Stimulated activated CD4-positive, alpha-beta T cell treated with anti-CD3 and anti-CD28 coated beads, Interleukin-4, amount 100 ng/mL, for 48 hours (primary cell): ENCODE data around the gene ELMOD1.
"Not testable (repeated sequence)": the region's sequence is repeated elsewhere in the genome, so short reads cannot be mapped to it uniquely, and the experiment has no call there.

ENCODE experiments used
- DNase-seq, 2 donors: peaks; one replicate each; pipeline ENCODE4 v3.0.0-alpha.2; 2020; ENCODE audit warnings: low read depth in 2 of 2

The ELMOD1 gene

DNA sequence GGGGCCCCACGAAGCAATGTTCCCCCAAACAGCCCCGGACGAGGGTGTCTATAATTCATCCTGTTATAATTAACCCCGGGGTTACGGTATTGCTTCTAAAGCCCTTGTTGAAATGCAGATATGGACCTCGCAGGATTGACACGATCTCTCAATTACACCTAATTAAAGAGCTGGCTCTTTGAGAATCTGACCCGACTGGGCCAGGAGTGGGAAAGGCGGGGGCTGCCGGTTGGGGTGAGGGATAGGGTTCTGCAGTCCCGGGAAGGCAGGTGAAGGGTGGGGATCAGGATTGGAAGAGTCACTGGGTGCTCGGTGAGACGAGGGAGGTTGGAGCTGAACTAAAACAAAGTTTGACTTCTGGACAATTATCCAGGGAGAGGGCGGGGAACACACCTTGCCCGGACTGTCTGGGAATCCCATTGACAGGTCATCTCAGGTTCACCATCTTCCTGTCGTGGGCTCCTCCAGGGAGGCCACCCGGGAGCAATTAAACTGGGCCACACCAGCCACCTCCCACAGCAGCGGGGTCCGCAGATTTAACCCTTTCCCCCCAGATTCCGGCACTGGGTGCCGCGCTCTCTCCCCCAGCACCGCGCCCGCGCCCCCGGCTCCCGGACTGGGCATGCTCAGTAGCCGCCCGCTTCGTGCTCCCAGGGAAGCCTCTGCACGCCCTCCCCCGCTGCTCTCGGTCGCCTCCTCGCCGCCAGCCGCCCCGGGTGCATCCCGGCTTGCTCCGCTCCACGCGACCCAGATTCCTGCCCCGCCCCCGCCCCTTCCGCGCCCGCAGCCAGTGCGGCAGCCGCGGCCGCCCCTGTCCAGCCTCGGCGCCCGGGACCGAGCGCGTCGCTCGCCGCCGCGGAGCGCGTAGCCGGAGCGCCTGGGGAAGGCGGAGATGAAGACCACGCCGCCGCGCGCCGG lies at the start of gene ELMOD1:
ELMOD1 (plus strand) TSS at position 688 of the 918 bp plus-strand sequence. CDS start 27,043 bp downstream, outside the sequence.
- DNase-seq, result no peak

DNA sequence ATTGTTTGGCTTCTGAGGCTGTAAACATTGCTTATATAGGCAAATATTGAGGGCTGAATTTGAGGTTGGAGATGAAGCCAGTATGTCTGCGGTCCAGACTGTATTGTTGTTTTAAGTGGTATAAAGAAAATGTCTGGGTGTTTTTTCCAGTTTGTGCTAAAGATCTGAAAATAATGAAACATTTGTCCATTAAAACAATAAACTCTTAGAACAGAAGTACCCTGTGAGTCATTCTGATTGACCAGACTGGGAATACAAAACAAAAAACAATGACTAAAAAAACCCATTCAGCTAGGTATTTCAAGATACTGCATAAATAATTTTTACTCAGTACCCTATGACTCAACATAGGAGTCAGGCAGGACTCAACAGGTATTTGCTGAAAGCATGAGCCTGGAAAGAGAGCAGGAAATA lies 45.8 kb upstream of the ELMOD1 start:
- no peak for DNase-seq

DNA sequence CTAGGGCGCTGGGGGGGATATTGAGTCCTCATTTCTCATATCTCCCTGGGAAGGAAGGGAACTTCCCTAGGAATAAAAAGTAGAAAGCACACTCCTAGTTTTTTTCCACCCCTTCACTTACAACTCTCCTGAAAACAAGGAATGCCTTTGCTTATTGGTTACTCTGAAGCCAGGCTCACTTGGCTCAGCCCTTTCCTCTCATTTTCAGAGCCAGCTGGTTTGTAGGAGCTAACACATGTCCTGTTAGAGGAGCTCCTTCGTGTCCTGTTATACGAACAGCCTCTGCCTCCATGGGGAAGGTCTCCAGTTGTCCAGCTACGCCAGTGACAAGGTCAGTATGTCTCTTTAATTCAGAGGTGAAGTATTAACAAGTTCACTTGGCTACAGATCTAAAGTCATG lies 43.0 kb upstream of the ELMOD1 start:
- DNase-seq, result no peak

DNA sequence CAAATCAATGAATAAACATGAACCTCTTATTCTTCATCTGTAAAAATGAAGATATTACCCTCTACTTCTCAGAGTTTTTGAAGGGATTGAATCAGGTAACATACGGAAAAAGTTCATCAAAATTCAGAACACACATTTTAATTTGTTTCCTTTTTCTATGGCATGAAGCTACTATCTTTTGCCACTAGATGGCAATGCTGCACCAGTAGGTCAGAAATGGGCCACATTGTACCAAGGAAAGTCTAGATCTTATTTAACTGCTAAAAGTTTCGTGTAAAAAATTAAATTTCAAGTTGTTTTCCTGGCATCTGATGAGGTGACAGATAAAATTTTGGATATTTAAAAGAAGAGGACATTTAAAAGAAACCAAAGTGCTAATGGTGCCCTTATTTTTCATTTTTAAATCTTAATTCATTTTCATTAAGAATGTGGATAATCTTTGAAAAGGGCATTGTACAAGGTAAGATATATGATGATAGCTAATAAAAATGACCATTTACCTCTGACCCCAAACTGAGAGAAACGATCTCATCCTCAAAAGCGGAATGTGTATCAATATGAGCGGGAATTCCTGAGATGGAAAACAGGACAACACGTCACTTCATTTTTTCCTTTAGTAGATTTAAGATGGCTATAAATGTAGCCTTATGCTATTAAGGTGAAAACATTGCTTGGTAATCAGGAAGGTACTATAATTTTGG lies 41.5 kb upstream of the ELMOD1 start:
- DNase-seq, result no peak

DNA sequence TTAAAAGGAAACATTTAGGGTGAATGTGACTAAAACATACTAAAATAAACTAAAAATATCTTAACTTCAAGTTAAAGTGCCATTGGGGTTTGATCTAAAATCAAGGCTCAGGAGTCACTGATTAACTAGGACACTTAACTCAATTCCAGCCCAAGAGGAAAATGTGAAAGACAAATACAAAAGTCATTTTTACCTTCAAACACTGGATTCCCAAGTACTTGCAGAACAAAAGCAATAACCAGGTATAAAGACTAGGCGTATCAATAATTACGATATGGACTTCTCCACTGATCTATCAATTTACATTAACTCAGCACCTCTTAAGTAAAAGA lies 41.0 kb upstream of the ELMOD1 start:
- DNase-seq, result no peak

DNA sequence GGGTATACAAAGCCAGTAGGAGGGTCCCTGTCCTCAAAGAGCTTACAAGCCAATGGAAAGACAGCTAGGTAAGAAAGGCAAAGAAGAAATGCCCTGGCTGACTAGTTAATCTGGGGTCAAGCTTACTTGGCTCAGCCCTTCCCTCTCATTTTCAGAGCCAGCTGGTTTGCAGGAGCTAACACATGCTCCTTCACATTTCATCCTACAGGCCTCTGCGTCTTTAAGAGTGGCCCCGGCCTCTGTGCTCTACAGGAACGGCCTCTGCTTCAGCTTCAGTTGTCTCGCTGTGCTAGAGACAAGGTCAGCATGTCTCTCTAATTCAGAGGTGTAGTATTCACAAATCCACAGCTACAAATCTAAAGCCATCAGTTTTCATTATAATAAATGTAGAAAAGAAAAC lies 40.6 kb upstream of the ELMOD1 start:
- no peak for DNase-seq

DNA sequence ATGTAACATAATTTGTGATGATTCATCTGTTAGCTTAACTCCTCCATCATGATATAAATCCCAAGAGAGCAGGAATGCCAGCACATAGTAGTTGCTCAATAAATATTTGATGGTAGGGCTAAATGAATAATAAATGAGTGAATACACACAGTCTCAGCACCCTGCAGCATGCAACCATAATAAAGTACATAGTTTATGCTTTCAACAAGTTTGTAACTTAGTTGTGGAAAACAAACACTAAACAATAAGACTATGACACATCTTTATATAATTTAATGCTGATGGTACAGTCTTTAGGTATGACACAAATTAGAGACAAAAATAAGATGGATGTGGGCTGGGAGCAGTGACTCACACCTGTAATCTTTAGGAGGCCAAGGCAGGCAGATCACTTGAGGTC lies 29.3 kb upstream of the ELMOD1 start:
- DNase-seq, result no peak

DNA sequence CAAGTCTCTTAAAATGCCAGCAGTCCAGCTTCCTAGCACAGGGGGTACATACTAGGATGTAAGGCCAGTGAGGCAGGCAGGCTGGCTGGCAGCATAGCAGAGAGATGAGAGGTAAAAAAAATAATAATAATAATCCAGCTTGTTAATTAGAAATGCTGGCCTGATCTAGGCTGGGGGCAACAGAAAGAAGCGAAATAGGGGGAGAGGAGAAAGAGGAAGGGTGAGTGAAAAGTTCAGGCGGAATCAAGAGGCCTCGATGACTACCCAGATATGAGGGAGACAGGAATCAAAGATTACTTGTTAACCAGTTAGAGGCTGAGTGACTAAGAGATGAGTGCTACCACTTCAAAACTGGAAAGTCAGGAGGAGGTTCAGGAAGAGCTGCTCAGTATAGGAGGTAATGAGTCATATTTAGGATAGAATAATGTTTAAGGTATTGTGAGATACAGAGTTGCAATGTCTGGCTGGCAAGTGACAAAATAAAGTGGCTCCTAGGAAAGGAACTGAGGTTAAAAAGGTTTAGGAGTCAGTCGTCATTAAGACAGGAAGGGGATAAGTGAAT lies 28.2 kb upstream of the ELMOD1 start:
- no peak for DNase-seq

DNA sequence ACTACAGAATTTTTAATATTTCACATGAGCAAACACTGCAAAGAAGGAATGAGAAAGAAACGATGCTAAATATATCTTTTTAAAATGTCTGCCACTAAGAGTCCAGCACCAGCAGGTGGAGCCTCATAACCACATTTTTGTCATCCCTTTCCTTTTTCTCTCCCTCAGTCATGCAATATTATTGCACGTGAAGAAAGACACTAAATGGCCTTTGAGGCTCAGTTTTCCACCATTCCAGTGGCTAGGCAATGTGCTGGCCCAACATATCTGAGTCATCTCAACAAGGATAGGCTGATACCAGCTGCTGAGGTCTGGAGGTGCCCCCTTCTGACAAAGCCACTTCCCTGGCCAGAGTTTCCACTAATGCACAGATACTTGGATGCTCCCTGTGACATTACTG lies 27.2 kb upstream of the ELMOD1 start:
- no peak for DNase-seq

DNA sequence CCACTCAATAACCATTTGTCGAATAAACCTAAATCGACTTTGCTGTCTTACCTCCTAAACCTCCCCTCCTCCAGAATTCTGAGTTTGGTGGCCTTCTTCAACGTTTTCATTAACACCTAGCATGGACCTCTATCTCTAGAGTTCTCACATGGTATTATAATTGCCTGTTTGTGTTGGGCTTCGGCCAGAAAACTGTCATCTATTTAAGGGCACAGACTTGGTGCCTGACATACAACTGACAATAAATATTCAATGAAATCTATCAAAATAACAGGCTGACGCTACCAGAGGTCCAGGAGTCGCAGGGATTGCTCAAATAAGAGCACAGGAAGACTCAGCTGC lies 26.1 kb upstream of the ELMOD1 start:
- no peak for DNase-seq

DNA sequence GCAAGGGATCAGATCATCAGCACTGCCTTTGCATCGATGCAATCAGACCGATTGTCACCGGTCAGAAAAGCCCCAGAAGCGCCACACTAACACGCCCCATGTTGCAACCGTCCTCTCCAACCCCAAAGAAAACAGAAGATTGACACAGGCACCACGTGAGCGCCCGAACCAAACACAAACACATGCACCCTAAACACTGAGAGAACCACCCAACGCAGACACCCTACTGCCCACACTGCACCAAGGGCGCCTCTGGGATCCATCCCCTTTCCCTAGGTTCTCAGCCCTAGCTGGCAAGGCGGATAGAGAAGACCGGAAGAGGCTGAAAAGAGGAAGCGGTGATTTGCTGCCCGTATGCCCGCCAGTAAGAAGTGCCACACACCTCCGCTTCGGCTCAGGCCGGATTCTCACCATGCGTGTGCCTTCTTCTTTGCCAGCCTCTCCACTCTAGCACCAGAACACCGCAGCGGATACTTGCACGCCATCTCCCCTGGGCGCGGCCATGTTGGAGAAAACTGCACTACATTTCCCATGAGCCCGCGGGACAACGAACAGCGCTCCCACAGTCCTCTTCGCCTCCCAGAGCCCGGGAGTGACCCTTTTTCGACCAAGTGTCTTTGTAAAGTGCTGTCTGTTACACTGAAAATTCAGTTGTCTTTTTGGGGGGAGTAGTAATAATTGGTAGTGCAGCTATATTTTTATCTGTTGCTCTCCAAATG lies 25.6 kb upstream of the ELMOD1 start, which contains the start of gene ALKBH8:
ALKBH8 (minus strand) TSS at position 517 of the 719 bp plus-strand sequence. CDS start 4,842 bp downstream, outside the sequence.
- DNase-seq, result peak; percentile 65 to 69

DNA sequence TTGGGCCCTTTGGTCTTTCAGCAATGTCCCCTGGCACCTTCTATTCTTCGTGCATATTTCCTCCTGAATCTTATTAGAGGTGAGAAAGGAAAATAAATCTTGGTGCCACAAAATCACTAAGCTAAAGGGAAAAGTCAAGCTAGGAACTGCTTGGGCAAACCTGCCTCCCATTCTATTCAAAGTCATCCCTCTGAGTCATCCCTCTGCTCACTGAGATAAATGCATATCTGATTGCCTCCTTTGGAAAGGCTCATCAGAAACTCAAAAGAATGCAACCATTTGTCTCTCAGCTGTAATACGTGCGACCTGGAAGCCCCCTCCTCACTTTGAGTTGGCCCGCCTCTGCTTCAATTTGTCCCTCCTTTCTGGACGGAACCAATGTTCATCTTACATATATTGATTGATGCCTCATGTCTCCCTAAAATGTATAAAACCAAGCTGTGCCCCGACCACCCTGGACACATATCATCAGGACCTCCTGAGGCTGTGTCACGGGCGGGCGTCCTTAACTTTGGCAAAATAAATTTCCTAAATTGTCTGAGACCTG lies 24.9 kb upstream of the ELMOD1 start:
- not testable (repeated sequence) for DNase-seq

DNA sequence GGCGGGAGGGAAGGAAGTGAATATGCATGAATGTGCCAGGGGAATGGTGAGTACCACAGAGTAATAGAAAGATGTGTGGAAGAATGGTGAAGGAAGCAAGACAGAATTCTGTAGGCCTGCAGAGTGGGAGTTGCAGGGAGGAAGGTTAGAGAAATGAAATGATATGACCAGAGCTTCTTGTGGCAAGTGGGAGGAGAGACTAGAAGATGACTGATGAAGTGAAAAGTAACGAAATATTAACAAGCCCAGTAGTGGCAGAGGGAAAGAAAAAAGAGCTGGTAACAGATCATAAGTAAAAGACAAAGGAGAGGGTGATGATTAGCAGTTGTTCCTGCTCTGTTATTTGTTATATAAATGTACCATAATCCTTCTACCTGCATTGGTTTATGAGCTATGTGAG lies 24.4 kb upstream of the ELMOD1 start:
- no peak for DNase-seq

DNA sequence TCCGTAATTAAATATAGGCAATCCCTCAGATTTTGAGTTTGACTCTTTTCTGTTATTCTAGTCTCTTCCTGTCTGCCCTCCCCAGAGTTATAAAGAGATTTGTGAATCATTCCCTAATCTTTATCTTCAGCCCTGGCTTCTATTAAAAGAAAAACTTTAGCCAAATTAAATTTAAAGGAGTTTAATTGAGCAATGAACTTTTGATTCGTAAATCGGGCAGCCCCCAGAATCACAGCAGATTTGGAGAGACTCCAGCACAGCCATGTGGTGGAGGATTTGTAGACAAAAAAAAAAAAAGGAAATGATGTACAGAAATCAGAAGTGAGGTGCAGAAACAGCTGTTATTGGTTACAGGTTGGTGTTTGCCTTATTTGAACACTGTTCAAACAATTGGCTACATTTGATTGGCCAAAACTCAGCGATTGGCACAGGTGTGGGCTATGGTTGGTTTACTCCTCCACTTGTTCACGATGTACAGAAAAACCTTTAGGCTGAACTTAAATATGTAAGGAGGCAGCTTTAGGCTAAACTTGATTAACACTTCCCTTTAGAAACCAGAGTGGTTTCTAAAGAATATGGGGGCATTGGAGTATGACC lies 23.1 kb upstream of the ELMOD1 start:
- DNase-seq, result no peak

DNA sequence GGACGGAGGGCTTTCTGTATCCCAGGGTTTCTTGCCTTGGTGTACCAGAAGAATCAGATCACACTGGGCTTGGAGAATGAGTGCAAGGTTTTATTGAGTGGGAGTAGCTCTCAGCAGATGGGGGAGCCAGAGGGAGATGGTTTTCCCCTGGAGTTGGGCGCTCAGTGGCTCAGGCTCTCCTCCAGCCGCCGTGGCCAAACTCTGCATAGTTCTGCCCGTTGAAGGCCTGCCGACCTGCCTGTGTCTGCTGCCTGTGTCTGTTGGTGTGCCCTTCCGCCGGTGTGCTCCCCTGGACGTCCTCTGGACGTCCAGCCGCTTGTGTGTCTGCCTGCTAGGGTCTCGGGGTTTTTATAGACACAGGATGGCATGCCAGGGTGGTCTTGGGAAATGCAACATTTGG lies 20.9 kb upstream of the ELMOD1 start:
- no peak for DNase-seq

DNA sequence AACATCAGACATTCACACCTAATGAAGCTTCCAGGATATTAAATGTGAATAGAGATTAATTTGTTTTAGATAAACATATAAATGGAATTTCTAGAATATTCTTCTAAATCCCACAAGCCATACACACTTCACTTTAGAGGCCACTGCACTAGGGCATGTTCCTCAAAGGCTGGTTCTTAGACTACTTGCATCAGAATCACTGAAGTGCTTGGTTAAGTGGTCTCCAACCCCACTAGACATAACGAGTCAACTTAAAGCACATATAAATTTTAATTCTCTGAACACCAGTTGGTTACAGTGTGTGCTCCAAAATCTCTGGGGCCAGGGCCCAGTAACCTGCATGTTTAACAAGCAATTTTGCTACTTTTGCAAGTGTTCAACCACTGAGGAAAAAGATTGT lies 17.5 kb upstream of the ELMOD1 start:
- no peak for DNase-seq

DNA sequence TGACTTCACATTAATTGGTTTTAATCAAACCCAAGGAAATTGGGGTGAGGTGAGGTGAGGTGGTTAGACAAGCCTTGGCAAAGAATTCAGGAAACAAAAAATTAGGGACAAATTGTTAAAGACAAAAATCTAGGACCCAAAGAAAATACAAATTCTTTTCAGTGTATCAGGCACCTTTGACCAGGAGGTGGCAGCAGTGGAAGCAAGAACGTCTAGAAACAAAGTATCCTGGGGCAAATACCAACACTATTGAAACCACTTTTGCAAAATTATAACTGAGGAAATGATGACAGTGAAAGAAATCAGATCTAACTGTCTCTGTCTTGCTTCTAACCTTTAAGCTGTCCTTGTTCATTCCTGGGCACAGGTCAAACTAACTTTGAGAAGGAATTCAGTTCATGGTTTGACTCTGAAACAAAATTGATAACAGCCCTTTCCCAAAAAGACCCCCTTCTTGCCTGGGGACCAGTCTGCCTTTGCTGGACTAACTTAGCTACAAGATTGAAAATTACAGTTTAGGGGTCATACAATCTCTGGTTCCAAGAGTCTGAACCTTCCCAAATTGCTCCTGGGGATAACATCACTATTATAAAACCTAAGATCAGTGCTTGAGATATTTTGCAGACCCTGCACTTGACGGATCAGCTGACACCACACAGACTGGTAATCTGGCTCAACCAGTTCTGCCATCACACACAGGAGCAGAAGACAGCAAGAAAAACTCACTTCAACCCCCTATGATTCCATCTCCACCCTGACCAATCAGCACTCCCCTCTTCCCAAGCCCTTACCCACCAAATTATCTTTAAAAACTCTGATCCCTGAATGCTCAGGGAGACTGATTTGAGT lies 14.2 kb upstream of the ELMOD1 start:
- peak; percentile 40 to 45 for DNase-seq

DNA sequence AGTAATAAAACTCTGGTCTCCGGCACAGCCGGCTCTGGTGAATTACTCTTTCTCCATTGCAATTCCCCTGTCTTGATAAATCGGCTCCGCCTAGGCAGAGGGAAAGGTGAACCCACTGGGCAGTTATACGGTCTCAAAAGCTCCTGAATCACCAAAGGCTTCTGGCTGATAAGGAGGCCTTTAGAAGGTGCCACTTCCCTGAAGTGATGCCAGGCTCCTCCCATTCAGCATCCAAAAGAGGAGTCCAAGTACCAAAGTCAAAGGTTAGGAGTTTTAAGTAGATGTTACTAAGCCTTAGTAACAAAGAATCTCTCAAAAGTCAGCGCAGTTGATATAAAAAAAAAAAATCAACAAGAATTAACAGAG lies 13.6 kb upstream of the ELMOD1 start:
- no peak for DNase-seq

DNA sequence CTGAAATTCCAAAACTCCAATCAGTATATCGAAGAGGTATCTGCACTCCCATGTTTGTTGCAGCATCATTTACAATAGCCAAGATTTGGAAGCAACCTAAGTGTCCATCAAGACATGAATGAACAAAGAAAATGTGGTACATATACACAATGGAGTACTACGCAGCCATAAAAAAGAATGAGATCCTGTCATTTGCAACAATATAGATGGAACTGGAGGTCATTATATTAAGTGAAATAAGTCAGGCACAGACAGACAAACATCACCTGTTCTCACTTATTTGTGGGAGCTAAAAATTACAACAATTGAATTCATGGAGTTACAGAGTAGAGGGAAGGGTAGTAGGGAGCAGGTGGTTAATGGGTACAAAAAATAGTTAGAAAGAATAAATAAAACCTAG lies 11.8 kb upstream of the ELMOD1 start:
- DNase-seq, result not testable (repeated sequence)

DNA sequence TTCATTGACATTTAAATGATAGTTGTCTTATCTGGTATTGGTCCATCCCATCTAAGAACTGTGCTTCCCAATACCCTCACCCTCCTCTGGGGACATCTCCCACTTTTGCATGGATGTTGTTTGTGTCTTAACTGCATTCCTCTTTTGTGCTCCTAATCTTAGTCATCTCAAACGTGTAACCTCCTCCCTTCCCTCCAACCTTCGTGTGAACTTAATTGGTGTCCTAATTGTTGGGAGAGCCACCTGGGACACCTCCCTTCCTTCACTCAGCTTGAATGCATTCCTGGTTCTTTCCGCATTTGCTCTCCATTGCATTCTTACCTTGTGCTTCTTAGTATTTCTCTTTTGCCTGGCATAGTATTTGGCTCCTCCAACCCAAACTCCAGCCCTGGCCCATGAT lies 9.8 kb upstream of the ELMOD1 start:
- no peak for DNase-seq
